HFF-Myc (cell line): ENCODE measurements around the gene TFDP2.

Experiments used
- DNase-seq: peaks from one replicate; pipeline ENCODE4 v3.0.0-alpha.2; 2011; ENCODE audit warnings: low read depth; ENCODE audit errors: extremely low read depth
- H3K4me3 ChIP-seq: replicated peaks from 2 replicates; pipeline ENCODE4 v1.5.1; 2011; ENCODE audit warnings: low read depth, mild to moderate bottlenecking, control low read depth, low read length
- TF ChIP-seq, protein P1 (sequence below): IDR thresholded peaks from 2 replicates; pipeline ENCODE4 v1.5.1; 2012; ENCODE audit warnings: mild to moderate bottlenecking, low read depth, low read length, control low read depth; ENCODE audit errors: missing control alignments

TFDP2 gene

DNA sequence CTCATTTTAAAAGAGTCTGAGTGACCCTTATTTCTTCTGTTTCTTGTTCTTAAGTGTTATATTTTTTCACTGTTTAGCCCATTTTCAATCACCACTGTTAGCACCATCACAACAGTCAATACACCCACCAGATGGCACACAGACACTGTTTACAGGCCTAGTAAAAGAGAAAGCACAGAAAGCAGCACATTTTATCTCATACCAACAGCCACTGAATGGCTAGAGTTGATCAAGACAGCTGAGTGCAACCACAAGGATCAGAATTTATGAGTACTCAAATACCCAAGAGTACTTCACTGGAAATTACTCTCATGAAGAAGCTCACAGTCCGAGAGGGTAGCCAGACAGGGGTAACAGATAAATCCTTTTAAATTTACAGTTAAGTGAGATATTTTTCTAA lies 127.0 kb downstream of the TFDP2 start:
- DNase-seq, result peak; percentile 6
- TF ChIP-seq, protein P1, sequence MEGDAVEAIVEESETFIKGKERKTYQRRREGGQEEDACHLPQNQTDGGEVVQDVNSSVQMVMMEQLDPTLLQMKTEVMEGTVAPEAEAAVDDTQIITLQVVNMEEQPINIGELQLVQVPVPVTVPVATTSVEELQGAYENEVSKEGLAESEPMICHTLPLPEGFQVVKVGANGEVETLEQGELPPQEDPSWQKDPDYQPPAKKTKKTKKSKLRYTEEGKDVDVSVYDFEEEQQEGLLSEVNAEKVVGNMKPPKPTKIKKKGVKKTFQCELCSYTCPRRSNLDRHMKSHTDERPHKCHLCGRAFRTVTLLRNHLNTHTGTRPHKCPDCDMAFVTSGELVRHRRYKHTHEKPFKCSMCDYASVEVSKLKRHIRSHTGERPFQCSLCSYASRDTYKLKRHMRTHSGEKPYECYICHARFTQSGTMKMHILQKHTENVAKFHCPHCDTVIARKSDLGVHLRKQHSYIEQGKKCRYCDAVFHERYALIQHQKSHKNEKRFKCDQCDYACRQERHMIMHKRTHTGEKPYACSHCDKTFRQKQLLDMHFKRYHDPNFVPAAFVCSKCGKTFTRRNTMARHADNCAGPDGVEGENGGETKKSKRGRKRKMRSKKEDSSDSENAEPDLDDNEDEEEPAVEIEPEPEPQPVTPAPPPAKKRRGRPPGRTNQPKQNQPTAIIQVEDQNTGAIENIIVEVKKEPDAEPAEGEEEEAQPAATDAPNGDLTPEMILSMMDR, result peak; percentile 3
- H3K4me3 ChIP-seq, result no peak overlapping the region

DNA sequence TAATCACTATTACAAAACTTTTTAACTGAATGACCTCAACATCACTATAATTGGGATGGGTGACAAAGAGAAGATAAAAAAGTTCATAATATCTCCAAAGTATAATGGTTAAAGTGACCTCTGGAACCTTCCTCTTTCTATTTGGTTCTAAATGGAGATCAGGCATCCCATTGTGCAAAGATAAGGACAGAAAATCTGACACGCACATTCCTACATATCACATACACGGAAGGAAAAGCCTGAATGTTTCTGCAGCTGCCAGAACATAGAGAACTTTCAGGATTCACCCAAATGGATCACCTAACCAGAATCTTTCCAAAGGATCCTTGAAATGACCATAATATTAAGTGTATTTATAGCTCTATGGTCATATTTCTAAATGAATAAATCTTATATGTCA lies 128.2 kb downstream of the TFDP2 start:
- TF ChIP-seq, protein P1, result no peak
- H3K4me3 ChIP-seq, result no peak overlapping the region
- no peak for DNase-seq

DNA sequence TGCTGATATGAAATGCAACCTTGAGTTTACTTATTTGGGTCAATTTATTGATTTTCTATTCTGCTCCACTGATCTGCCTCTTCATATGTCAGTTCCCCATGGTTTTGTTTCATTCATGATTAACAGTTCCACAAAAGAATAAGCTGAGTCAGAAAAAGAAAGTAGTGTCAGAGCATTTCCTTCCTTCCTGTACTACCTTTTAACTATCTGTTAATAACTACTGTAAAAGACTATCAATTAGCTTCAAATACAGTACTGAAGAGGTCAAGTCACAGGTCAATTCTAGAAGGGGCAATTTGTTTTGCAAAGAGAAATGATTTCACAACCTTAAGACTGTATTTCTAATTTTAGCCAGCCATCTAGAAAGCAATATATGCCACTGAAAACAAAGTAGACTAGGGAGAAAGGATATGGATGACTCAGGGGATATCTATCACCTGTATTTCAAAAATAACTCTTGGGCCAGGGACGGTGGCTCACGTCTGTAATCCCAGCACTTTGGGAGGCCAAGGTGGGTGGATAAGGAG lies 129.5 kb downstream of the TFDP2 start:
- no peak overlapping the region for H3K4me3 ChIP-seq
- TF ChIP-seq, protein P1, result no peak
- DNase-seq, result no peak

DNA sequence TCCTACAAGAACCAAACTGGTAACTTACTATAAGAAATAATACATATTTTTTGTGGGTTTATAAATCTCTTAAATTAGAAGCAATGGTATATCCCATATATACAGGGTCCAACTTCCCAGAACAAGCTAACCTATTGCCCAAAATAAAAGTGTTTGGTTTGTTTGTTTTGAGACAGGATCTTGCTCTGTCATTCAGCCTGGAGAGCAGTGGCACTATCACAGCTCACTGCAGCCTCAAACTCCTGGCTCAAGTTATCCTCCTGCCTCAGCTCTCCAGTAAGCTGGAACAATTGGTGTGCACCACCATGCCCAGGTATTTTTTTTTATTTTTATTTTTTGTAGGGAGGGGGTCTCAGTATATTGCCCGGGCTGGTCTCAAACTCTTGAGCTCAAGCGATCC lies 135.4 kb downstream of the TFDP2 start:
- TF ChIP-seq, protein P1, result no peak
- no peak for DNase-seq
- H3K4me3 ChIP-seq, result no peak overlapping the region

DNA sequence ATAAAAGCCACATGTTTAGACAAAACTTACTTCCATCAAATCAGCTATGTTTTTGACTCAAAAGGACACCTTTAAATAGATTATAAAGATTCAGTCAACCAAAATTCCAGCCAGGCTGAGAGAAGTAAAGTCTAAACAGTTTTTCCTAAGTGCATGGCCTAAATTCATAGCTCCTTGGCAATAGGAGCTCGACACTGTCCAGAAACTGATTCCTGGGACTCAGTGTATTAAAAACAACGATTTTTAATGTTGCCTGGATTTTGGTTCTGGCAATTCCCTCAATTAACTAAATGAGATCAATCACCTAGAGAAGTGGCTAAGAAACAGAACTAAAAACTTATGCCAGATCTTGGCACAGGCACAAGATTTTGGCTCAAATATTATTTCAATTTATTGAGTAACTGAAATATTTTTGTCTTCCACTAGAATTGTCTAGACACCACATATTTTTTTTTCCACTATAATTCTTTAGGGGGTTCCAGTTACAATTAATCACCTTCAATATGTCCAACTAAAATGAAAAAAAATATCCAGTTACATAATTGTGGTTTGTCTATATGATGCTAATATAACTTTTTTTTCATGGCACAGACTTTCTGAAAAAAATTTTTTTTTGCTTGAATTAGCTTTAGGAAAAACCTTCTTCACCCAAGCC lies 135.9 kb downstream of the TFDP2 start:
- no peak overlapping the region for H3K4me3 ChIP-seq
- TF ChIP-seq, protein P1, result no peak
- DNase-seq, result no peak

DNA sequence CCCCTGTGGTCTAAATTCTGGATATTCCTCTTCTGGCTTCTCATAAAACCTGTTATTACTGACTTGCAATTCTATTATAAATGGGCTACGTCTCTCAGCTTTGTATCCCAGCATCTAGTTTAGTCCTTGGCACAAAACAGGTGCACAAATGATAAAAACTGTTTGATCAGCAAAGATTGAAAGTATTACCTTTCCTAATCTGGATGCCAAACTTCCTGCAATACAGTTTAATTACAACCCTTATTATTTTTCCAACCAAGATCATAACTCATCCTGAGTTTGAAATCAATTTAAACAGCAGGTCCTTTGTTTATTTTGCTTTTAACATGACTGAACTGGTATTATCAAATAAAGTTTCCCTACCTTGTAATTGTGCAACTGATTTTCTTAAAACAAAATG lies 140.3 kb downstream of the TFDP2 start:
- no peak overlapping the region for H3K4me3 ChIP-seq
- TF ChIP-seq, protein P1, result no peak
- DNase-seq, result no peak
